Panc1 (cell line): ENCODE results near the gene AIG1.
A peak's percentile ranks its signal among the peaks of the same experiment; 100 is the strongest.

Source experiments
- SIN3A ChIP-seq: IDR thresholded peaks from 2 replicates; pipeline ENCODE4 v1.6.1; 2012; ENCODE audit warnings: low read depth, mild to moderate bottlenecking, low read length, moderate library complexity, borderline replicate concordance; ENCODE audit not compliant: insufficient read depth
- TF ChIP-seq, protein P1 (sequence below): fragments of 450-650 bp; IDR thresholded peaks from 2 replicates; pipeline ENCODE4 v1.5.1; 2017; ENCODE audit warnings: mild to moderate bottlenecking
- TF ChIP-seq, protein P2 (sequence below), 2 experiments: IDR thresholded peaks; 2 replicates each; pipeline ENCODE4 v1.6.1; 2011 to 2012; ENCODE audit warnings: low read depth in 2 of 2, control low read depth in 1 of 2, low read length in 1 of 2, mild to moderate bottlenecking in 1 of 2, moderate library complexity in 1 of 2; ENCODE audit not compliant: insufficient read depth in 1 of 2

DNA sequence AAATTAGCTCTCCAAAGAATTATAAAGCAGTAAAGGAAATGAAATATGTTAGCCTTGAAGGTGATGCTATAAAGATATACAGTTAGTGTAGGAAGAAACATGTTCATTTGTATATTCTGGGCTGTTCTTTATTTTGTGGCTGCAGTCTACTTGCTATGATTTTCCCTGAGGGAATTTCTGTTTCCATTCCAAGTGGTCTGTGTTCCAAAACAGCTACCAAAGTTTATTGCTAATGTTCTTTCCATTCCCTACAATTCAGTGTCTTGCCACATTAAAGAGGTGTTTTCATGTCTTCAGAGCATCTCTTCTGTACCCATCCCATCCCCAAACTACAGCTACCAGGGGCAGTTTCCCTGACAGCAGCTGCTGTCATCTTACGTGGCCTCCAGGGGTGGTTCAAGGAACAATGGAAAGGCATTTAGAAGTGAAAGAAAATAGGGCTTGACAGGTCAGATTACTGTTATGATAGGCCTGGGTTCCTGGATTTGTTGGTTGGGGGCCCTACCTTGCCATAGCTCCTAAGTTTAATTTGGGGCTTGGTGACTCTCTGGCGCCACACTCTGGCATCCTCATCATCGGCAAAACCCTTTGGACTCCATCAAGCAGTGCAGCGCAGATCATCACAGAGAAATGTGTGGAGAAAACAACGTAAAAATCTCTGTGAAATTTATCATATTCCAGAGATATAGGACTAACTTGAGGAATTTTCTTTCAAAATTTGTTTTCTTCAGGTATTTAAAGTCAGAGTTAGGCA is 33.8 kb upstream of the AIG1 start:
- TF ChIP-seq, protein P1, sequence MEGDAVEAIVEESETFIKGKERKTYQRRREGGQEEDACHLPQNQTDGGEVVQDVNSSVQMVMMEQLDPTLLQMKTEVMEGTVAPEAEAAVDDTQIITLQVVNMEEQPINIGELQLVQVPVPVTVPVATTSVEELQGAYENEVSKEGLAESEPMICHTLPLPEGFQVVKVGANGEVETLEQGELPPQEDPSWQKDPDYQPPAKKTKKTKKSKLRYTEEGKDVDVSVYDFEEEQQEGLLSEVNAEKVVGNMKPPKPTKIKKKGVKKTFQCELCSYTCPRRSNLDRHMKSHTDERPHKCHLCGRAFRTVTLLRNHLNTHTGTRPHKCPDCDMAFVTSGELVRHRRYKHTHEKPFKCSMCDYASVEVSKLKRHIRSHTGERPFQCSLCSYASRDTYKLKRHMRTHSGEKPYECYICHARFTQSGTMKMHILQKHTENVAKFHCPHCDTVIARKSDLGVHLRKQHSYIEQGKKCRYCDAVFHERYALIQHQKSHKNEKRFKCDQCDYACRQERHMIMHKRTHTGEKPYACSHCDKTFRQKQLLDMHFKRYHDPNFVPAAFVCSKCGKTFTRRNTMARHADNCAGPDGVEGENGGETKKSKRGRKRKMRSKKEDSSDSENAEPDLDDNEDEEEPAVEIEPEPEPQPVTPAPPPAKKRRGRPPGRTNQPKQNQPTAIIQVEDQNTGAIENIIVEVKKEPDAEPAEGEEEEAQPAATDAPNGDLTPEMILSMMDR: peak; percentile 73
- TF ChIP-seq, protein P2, sequence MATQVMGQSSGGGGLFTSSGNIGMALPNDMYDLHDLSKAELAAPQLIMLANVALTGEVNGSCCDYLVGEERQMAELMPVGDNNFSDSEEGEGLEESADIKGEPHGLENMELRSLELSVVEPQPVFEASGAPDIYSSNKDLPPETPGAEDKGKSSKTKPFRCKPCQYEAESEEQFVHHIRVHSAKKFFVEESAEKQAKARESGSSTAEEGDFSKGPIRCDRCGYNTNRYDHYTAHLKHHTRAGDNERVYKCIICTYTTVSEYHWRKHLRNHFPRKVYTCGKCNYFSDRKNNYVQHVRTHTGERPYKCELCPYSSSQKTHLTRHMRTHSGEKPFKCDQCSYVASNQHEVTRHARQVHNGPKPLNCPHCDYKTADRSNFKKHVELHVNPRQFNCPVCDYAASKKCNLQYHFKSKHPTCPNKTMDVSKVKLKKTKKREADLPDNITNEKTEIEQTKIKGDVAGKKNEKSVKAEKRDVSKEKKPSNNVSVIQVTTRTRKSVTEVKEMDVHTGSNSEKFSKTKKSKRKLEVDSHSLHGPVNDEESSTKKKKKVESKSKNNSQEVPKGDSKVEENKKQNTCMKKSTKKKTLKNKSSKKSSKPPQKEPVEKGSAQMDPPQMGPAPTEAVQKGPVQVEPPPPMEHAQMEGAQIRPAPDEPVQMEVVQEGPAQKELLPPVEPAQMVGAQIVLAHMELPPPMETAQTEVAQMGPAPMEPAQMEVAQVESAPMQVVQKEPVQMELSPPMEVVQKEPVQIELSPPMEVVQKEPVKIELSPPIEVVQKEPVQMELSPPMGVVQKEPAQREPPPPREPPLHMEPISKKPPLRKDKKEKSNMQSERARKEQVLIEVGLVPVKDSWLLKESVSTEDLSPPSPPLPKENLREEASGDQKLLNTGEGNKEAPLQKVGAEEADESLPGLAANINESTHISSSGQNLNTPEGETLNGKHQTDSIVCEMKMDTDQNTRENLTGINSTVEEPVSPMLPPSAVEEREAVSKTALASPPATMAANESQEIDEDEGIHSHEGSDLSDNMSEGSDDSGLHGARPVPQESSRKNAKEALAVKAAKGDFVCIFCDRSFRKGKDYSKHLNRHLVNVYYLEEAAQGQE (IDR thresholded peaks at IDR 0.05; ENCODE audit: insufficient read depth in 1 of 2, low read depth in 2 of 2, low read length in 1 of 2): no peak
- no peak for TF ChIP-seq SIN3A
